Stimulated activated naive B cell treated with anti-CD40 and anti-IgM and Interleukin-4, amounts not matched to agents 10 μg/mL and 1 μg/mL and 100 μg/mL, for 72 hours (primary cell): ENCODE measurements around the gene ISYNA1.

Source experiments
- ATAC-seq, 2 donors: fragments of 150-1000 bp; cut with Tn5 transposase; replicated peaks; 2 replicates each; pipeline ENCODE4 v1.10.0; 2021; ENCODE audit warnings: moderate library complexity in 1 of 2
- DNase-seq: peaks from one replicate; pipeline ENCODE4 v3.0.0; 2021
- H3K27ac Mint-ChIP-seq: one replicate; pipeline ENCODE4 v1.8.0; 2022; ENCODE audit warnings: mild to moderate bottlenecking, mixed read lengths
- H3K27me3 Mint-ChIP-seq, 2 donors: one replicate each; pipeline ENCODE4 v1.8.0; 2022; ENCODE audit warnings: mixed read lengths in 2 of 2
- H3K36me3 Mint-ChIP-seq, 2 donors: one replicate each; pipeline ENCODE4 v1.8.0; 2022; ENCODE audit warnings: mixed read lengths in 2 of 2, mild to moderate bottlenecking in 1 of 2
- H3K4me1 Mint-ChIP-seq, 2 donors: one replicate each; pipeline ENCODE4 v1.8.0; 2022; ENCODE audit warnings: mixed read lengths in 2 of 2, mild to moderate bottlenecking in 1 of 2
- H3K4me3 Mint-ChIP-seq, 2 donors: one replicate each; pipeline ENCODE4 v1.8.0; 2022; ENCODE audit warnings: mild to moderate bottlenecking in 2 of 2, mixed read lengths in 2 of 2, moderate library complexity in 1 of 2
- H3K9me3 Mint-ChIP-seq, 2 donors: one replicate each; pipeline ENCODE4 v1.8.0; 2022; ENCODE audit warnings: mixed read lengths in 2 of 2, mild to moderate bottlenecking in 1 of 2

ISYNA1 gene

GRCh38 chr19:18437491-18438330 is at the start of gene ISYNA1:
Gene ISYNA1, minus strand, starts transcription at chr19:18438133. Its CDS starts 154 bp downstream, at chr19:18437979.
- peaks cover 6 to 16% of the 10 kb centered on the region in 2 donors for H3K36me3 Mint-ChIP-seq
- ATAC-seq, result peak; percentile 36 to 45
- peaks cover 31 to 73% of the 10 kb centered on the region in 2 donors for H3K4me1 Mint-ChIP-seq
- H3K9me3 Mint-ChIP-seq, result peaks cover 3 to 5% of the 10 kb centered on the region in 2 donors
- peak within 1 kb of the TSS; percentile 77 to 83 for H3K4me3 Mint-ChIP-seq
- DNase-seq, result no peak
- H3K27ac Mint-ChIP-seq, result peak within 1 kb of the TSS; percentile 76
- H3K27me3 Mint-ChIP-seq, result no peaks in the 10 kb centered on the region

GRCh38 chr19:18486746-18487145 is 48.8 kb upstream of the ISYNA1 start:
- Mint-ChIP-seq H3K36me3 (peaks cover 14 to 18% of the 10 kb centered on the region in 2 donors), H3K27me3 (no peaks in the 10 kb centered on the region), H3K4me3 (no peak overlapping the region), H3K27ac (no peak overlapping the region), H3K9me3 (no peaks in the 10 kb centered on the region), H3K4me1 (peaks cover 53 to 86% of the 10 kb centered on the region in 2 donors)
- ATAC-seq, result no peak
- no peak for DNase-seq

- no peaks in the 10 kb centered on the region for H3K27me3 Mint-ChIP-seq
- ATAC-seq (no peak), DNase-seq (no peak)
- no peak overlapping the region for H3K4me3 Mint-ChIP-seq
- peaks cover 59 to 96% of the 10 kb centered on the region in 2 donors for H3K4me1 Mint-ChIP-seq
- H3K36me3 Mint-ChIP-seq, result peaks cover 13 to 21% of the 10 kb centered on the region in 2 donors
- no peak overlapping the region for H3K27ac Mint-ChIP-seq
- no peaks in the 10 kb centered on the region for H3K9me3 Mint-ChIP-seq
Observed at GRCh38 chr19:18484992-18485391, 47.1 kb upstream of the ISYNA1 start.

GRCh38 chr19:18483119-18483890 is 45.4 kb upstream of the ISYNA1 start:
- ATAC-seq (no peak), DNase-seq (no peak)
- Mint-ChIP-seq H3K4me3 (no peak overlapping the region), H3K36me3 (peaks cover 17 to 18% of the 10 kb centered on the region in 2 donors), H3K27ac (peak overlapping the region; percentile 59), H3K9me3 (no peaks in the 10 kb centered on the region), H3K4me1 (peaks cover 67 to 96% of the 10 kb centered on the region in 2 donors), H3K27me3 (no peaks in the 10 kb centered on the region)

- H3K36me3 Mint-ChIP-seq, result peaks cover 11 to 25% of the 10 kb centered on the region in 2 donors
- ATAC-seq (no peak), DNase-seq (no peak)
- H3K4me1 Mint-ChIP-seq, result peaks cover 68 to 96% of the 10 kb centered on the region in 2 donors
- no peak overlapping the region for H3K4me3 Mint-ChIP-seq
- H3K27me3 Mint-ChIP-seq, result no peaks in the 10 kb centered on the region
- peak overlapping the region; percentile 90 for H3K27ac Mint-ChIP-seq
- no peaks in the 10 kb centered on the region for H3K9me3 Mint-ChIP-seq
Observed at GRCh38 chr19:18481505-18482222, 43.7 kb upstream of the ISYNA1 start.

GRCh38 chr19:18480006-18480691 is 42.2 kb upstream of the ISYNA1 start:
- Mint-ChIP-seq H3K9me3 (no peaks in the 10 kb centered on the region), H3K27ac (peak overlapping the region; percentile 92), H3K4me1 (peaks cover 72 to 94% of the 10 kb centered on the region in 2 donors), H3K36me3 (peaks cover 19 to 30% of the 10 kb centered on the region in 2 donors), H3K4me3 (peak overlapping the region; percentile 11 to 36), H3K27me3 (no peaks in the 10 kb centered on the region)
- ATAC-seq, result no peak
- no peak for DNase-seq

- ATAC-seq (peak; percentile 98 to 99), DNase-seq (peak; percentile 78)
- Mint-ChIP-seq H3K4me3 (peak overlapping the region; percentile 79 to 80), H3K27ac (peak overlapping the region; percentile 95), H3K36me3 (peaks cover 19 to 27% of the 10 kb centered on the region in 2 donors), H3K27me3 (no peaks in the 10 kb centered on the region), H3K9me3 (no peaks in the 10 kb centered on the region), H3K4me1 (peaks cover 62 to 88% of the 10 kb centered on the region in 2 donors)
Observed at GRCh38 chr19:18478545-18479311, 40.8 kb upstream of the ISYNA1 start.

- DNase-seq (no peak), ATAC-seq (peak in 1 of 2 donors; percentile 24)
- Mint-ChIP-seq H3K27me3 (no peaks in the 10 kb centered on the region), H3K27ac (peak overlapping the region; percentile 95), H3K4me3 (no peak overlapping the region), H3K4me1 (peaks cover 55 to 82% of the 10 kb centered on the region in 2 donors), H3K9me3 (no peaks in the 10 kb centered on the region), H3K36me3 (peaks cover 17 to 27% of the 10 kb centered on the region in 2 donors)
Observed at GRCh38 chr19:18477974-18478373, 40.0 kb upstream of the ISYNA1 start.

GRCh38 chr19:18477042-18477779 is 39.3 kb upstream of the ISYNA1 start:
- Mint-ChIP-seq H3K27me3 (no peaks in the 10 kb centered on the region), H3K4me3 (peak overlapping the region in 1 of 2 donors; percentile 6), H3K27ac (peak overlapping the region; percentile 63), H3K36me3 (peaks cover 19 to 30% of the 10 kb centered on the region in 2 donors), H3K9me3 (no peaks in the 10 kb centered on the region), H3K4me1 (peaks cover 55 to 74% of the 10 kb centered on the region in 2 donors)
- ATAC-seq (no peak), DNase-seq (no peak)

- H3K27me3 Mint-ChIP-seq, result no peaks in the 10 kb centered on the region
- H3K4me3 Mint-ChIP-seq, result no peak overlapping the region
- peaks cover 19 to 30% of the 10 kb centered on the region in 2 donors for H3K36me3 Mint-ChIP-seq
- peaks cover 53 to 68% of the 10 kb centered on the region in 2 donors for H3K4me1 Mint-ChIP-seq
- no peak for DNase-seq
- peak overlapping the region; percentile 63 for H3K27ac Mint-ChIP-seq
- H3K9me3 Mint-ChIP-seq, result no peaks in the 10 kb centered on the region
- ATAC-seq, result no peak
Observed at GRCh38 chr19:18476507-18477041, 38.6 kb upstream of the ISYNA1 start.

- DNase-seq (no peak), ATAC-seq (no peak)
- Mint-ChIP-seq H3K27me3 (no peaks in the 10 kb centered on the region), H3K4me1 (peaks cover 46 to 61% of the 10 kb centered on the region in 2 donors), H3K9me3 (no peaks in the 10 kb centered on the region), H3K36me3 (peaks cover 15 to 23% of the 10 kb centered on the region in 2 donors), H3K27ac (peak overlapping the region; percentile 75), H3K4me3 (no peak overlapping the region)
Observed at GRCh38 chr19:18475762-18476331, 37.9 kb upstream of the ISYNA1 start.

GRCh38 chr19:18475004-18475453 is 37.1 kb upstream of the ISYNA1 start:
- DNase-seq, result no peak
- Mint-ChIP-seq H3K9me3 (no peaks in the 10 kb centered on the region), H3K27ac (peak overlapping the region; percentile 75), H3K36me3 (peaks cover 20 to 23% of the 10 kb centered on the region in 2 donors), H3K4me3 (no peak overlapping the region), H3K27me3 (no peaks in the 10 kb centered on the region), H3K4me1 (peaks cover 44 to 58% of the 10 kb centered on the region in 2 donors)
- ATAC-seq, result no peak
